ENCODE measurements around the gene RABGAP1.

Gene RABGAP1

GRCh38 chr9:123053046-123053445, 112.2 kb downstream of the RABGAP1 start:
- Histone ChIP-seq H3K4me3 (ENCODE audit: low read depth, low read length) (no peak overlapping the region), H3K27me3 (ENCODE audit: insufficient read depth, low read depth, severe bottlenecking) (no peaks in the 10 kb centered on the region), H3K27ac (no peak overlapping the region), H3K36me3 (peaks cover 14% of the 10 kb centered on the region), H3K9me3 (ENCODE audit: severe bottlenecking) (no peaks in the 10 kb centered on the region)
- TF ChIP-seq, protein P1, sequence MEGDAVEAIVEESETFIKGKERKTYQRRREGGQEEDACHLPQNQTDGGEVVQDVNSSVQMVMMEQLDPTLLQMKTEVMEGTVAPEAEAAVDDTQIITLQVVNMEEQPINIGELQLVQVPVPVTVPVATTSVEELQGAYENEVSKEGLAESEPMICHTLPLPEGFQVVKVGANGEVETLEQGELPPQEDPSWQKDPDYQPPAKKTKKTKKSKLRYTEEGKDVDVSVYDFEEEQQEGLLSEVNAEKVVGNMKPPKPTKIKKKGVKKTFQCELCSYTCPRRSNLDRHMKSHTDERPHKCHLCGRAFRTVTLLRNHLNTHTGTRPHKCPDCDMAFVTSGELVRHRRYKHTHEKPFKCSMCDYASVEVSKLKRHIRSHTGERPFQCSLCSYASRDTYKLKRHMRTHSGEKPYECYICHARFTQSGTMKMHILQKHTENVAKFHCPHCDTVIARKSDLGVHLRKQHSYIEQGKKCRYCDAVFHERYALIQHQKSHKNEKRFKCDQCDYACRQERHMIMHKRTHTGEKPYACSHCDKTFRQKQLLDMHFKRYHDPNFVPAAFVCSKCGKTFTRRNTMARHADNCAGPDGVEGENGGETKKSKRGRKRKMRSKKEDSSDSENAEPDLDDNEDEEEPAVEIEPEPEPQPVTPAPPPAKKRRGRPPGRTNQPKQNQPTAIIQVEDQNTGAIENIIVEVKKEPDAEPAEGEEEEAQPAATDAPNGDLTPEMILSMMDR (IDR thresholded peaks at IDR 0.05; ENCODE audit: low read depth, low read length): no peak
- DNase-seq: no peak

DNA sequence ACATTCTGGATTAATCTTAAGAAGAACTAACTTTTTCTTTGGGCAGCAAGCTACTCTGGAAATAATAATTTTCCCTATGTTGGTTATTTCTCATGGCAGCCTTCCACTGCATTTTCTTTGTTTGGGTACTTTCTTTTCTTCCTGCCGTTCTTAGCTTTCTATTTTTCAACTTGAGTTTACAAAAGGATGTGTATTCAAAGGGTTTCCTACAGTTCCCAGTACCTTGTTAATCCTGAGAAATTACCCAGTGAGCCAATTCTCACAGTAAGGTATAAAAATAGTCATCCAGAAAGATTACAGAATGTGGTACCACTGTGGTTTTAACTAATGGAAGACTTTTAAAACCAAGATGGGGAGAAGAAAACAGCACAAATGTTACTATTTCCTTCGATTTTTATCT, 112.9 kb downstream of the RABGAP1 start:
- Histone ChIP-seq H3K27ac (no peak overlapping the region), H3K4me3 (ENCODE audit: low read depth, low read length) (no peak overlapping the region), H3K36me3 (peaks cover 14% of the 10 kb centered on the region), H3K9me3 (ENCODE audit: severe bottlenecking) (no peaks in the 10 kb centered on the region), H3K27me3 (ENCODE audit: insufficient read depth, low read depth, severe bottlenecking) (no peaks in the 10 kb centered on the region)
- no peak for DNase-seq
- TF ChIP-seq, protein P1 (IDR thresholded peaks at IDR 0.05; ENCODE audit: low read depth, low read length): no peak

DNA sequence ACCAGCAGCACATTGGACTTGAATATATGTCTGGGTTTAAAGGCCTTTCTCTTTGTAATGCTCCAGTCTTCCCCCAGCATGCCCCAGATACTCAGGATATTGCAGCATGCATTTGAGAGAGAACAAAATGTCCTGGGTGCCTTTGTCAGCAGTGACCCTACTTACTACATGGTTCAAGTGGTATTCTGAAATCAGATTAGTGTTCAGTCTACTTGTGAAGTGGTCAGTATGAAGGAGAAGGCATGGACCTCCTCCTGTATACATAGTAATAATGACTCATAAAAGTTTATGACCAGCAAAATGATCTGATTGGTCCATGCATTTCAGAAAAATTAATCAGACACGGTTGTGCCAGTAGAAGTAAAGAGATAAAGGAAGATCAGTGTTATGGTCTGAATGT, 118.0 kb downstream of the RABGAP1 start:
- H3K9me3 ChIP-seq (ENCODE audit: severe bottlenecking): no peaks in the 10 kb centered on the region
- H3K4me3 ChIP-seq (ENCODE audit: low read depth, low read length): no peak overlapping the region
- H3K36me3 ChIP-seq: peaks cover 14% of the 10 kb centered on the region
- H3K27ac ChIP-seq: no peak overlapping the region
- TF ChIP-seq, protein P1 (IDR thresholded peaks at IDR 0.05; ENCODE audit: low read depth, low read length): no peak
- no peak for DNase-seq
- H3K27me3 ChIP-seq (ENCODE audit: insufficient read depth, low read depth, severe bottlenecking): no peaks in the 10 kb centered on the region

GRCh38 chr9:123059472-123060220, 118.8 kb downstream of the RABGAP1 start:
- TF ChIP-seq, protein P1 (IDR thresholded peaks at IDR 0.05; ENCODE audit: low read depth, low read length): no peak
- H3K27me3 ChIP-seq (ENCODE audit: insufficient read depth, low read depth, severe bottlenecking): no peaks in the 10 kb centered on the region
- H3K27ac ChIP-seq: no peak overlapping the region
- H3K36me3 ChIP-seq: peaks cover 11% of the 10 kb centered on the region
- no peak overlapping the region for H3K4me3 ChIP-seq (ENCODE audit: low read depth, low read length)
- no peaks in the 10 kb centered on the region for H3K9me3 ChIP-seq (ENCODE audit: severe bottlenecking)
- DNase-seq: no peak

GRCh38 chr9:123061216-123061615, 120.4 kb downstream of the RABGAP1 start:
- H3K27ac ChIP-seq: no peak overlapping the region
- no peaks in the 10 kb centered on the region for H3K9me3 ChIP-seq (ENCODE audit: severe bottlenecking)
- peaks cover 14% of the 10 kb centered on the region for H3K36me3 ChIP-seq
- no peak overlapping the region for H3K4me3 ChIP-seq (ENCODE audit: low read depth, low read length)
- DNase-seq: no peak
- no peaks in the 10 kb centered on the region for H3K27me3 ChIP-seq (ENCODE audit: insufficient read depth, low read depth, severe bottlenecking)
- TF ChIP-seq, protein P1 (IDR thresholded peaks at IDR 0.05; ENCODE audit: low read depth, low read length): no peak

Measured in WERI-Rb-1 (cell line).